Measurements from ENCODE around the gene EEF2KMT.

- no peak for TF ChIP-seq CTCF (IDR thresholded peaks at IDR 0.05; ENCODE audit: borderline replicate concordance, extremely low read depth, low read length, poor library complexity, severe bottlenecking)
- no peak for TF ChIP-seq EZH2 (IDR thresholded peaks at IDR 0.05; ENCODE audit: borderline replicate concordance, low read depth, low read length, severe bottlenecking)
Observed at GRCh38 chr16:5036228-5037156, 61.1 kb downstream of the EEF2KMT start.
